ENCODE results near the gene ARSK. TPM values are rescaled to one million over a fixed set of nuclear protein-coding genes. Genes with fewer than 3 reads are reported as not detected.

ARSK gene
- total and polyA plus RNA-seq, 2 of the 13 experiments (the other 11 are each of a cell fraction or from before 2014, with no cell fraction given), result 7.9 TPM

- H3K9me3 ChIP-seq (ENCODE audit: low read length), result no peaks in the 10 kb centered on the region
- in situ Hi-C loops (cut with HindIII; ENCODE audit: extremely low pct_ligation_motif_present, low pct_unique_long_range_greater_than_20kb) (no loop called here), intact Hi-C loops (cut with micrococcal nuclease; ENCODE audit: unreplicated experiment) (no loop called here)
- ChIA-PET POLR2A (no interaction called here), CTCF (ENCODE audit: low intra/inter-chr PET ratio, low total read pairs) (no interaction called here)
- H3K4me1 ChIP-seq (ENCODE audit: insufficient read depth, low read length), result peaks cover 8% of the 10 kb centered on the region; the same call in 1 of the 2 replicates
- no peak for ATAC-seq
- H3K27me3 ChIP-seq (ENCODE audit: control insufficient read depth in 1 of 2, insufficient read depth in 2 of 2, low read length in 2 of 2), result no peaks in the 10 kb centered on the region
- H3K36me3 ChIP-seq (replicated peaks in 1 of 2; ENCODE audit: control insufficient read depth in 1 of 2, insufficient read depth in 2 of 2, low read length in 2 of 2), result no peaks in the 10 kb centered on the region; a peak in 1 of 5 replicates
- no peak for DNase-seq (ENCODE audit: low spot score)
- H2AFZ ChIP-seq (ENCODE audit: low read length), result no peak overlapping the region
- no peak overlapping the region for H3K4me2 ChIP-seq (ENCODE audit: low read depth, low read length)
- H4K20me1 ChIP-seq (ENCODE audit: insufficient read depth, low read length), result no peaks in the 10 kb centered on the region
- no peak overlapping the region for H3K9ac ChIP-seq (ENCODE audit: insufficient read depth, low read depth, low read length)
- H3K4me3 ChIP-seq (replicated peaks in 1 of 3; ENCODE audit: insufficient read depth in 1 of 3, low read depth in 2 of 3, low read length in 3 of 3), result no peak overlapping the region
- FAIRE-seq, result no peak
- no peak overlapping the region for H3K27ac ChIP-seq (ENCODE audit: extremely low read length, insufficient read depth, low read length)
- no peaks in the 10 kb centered on the region for H3K79me2 ChIP-seq (ENCODE audit: insufficient read depth, low read length)
- WGBS (ENCODE audit: low lambda C conversion rate), result 95% methylated on average over 1 of the region's 1 CpG
- TF ChIP-seq STAT6 (CRISPR knock-in tag; IDR thresholded peaks at IDR 0.05; ENCODE audit: borderline replicate concordance) (no peak), ZBTB20 (CRISPR knock-in tag; IDR thresholded peaks at IDR 0.05; ENCODE audit: borderline replicate concordance, low read depth) (no peak), DNMT1 (CRISPR knock-in tag; IDR thresholded peaks at IDR 0.05) (no peak), PAF1 (CRISPR knock-in tag; IDR thresholded peaks at IDR 0.05) (no peak), ZNF629 (CRISPR knock-in tag; conservative IDR thresholded peaks at IDR 0.05) (no peak), SOX13 (IDR thresholded peaks at IDR 0.05) (no peak), SOX13 (CRISPR knock-in tag; conservative IDR thresholded peaks at IDR 0.05 in 1 of 2, IDR thresholded peaks at IDR 0.05 in 1 of 2) (no peak)
- TF ChIP-seq, protein P1, sequence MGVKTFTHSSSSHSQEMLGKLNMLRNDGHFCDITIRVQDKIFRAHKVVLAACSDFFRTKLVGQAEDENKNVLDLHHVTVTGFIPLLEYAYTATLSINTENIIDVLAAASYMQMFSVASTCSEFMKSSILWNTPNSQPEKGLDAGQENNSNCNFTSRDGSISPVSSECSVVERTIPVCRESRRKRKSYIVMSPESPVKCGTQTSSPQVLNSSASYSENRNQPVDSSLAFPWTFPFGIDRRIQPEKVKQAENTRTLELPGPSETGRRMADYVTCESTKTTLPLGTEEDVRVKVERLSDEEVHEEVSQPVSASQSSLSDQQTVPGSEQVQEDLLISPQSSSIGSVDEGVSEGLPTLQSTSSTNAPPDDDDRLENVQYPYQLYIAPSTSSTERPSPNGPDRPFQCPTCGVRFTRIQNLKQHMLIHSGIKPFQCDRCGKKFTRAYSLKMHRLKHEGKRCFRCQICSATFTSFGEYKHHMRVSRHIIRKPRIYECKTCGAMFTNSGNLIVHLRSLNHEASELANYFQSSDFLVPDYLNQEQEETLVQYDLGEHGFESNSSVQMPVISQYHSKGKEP (CRISPR knock-in tag; IDR thresholded peaks at IDR 0.05), result no peak
- no TSS peak for BruUV-seq (replicated peaks)
These were observed 51.5 kb downstream of the ARSK start for GRCh38 chr5:95606419-95606818.

Measured in HepG2 (cell line).